H4 (cell line): ENCODE measurements around the gene RBM6. TPM values are rescaled to one million over a fixed set of nuclear protein-coding genes. Genes with fewer than 3 reads are reported as not detected.

Experiments
- DNase-seq: peaks from one replicate; pipeline ENCODE4 v3.0.0-alpha.2; 2015; ENCODE audit warnings: low spot score
- total RNA-seq: library from RNA; depleted of rRNA; stranded (reverse); fragments of >200 nt; shearing (Covaris generic); gene quantifications from 2 replicates; pipeline ENCODE4 v1.2.3, GENCODE V29; 2014

RBM6 gene
- total RNA-seq, 1 experiment from 2014 or later: 17.1 TPM

DNA sequence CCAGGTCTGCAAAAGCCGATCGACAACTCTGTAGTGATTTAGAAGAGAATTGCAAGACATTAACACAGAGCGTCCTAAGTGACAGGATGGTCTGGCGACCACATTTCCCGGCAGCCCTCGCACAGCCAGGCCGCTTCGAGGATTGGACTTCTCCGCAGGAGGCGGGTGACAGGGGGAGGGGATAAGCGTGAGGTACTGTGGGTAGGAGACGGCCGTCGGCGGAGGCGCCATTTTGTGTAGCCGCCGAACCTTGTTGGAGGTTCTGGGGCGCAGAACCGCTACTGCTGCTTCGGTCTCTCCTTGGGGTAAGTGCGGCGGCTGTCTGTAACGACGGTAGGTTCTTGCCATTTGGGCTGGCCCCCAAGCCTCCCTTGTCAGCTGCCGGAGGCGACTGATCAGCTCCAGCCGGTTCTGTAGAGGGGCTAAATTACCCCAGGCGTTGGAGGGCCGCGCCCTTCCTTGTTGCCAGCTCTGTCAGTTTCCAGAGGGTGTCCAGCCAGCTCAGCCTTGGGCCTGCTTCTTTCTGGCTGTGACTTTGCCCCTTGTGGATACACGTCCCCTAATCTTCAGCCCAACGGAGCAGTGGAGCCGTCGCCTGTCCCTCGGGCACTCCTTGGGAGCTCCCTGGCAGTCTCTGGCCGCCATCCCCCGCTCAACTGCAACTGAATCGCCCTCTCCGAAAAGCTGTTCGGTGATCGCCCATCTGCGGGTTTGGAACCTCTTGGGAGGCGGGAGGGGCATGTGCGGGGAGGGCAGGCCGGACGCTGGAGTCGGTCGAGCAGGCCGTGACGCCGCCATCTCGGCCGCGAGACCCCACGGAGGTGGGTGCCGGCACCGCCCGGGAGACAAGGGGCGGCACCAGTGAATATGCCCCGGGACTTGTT lies 149.0 kb downstream of the RBM6 start, which contains the start of gene RBM5:
TSS of gene RBM5 (plus strand) at position 195 of the 884 bp plus-strand sequence. CDS start 1,516 bp downstream, outside the sequence.
- DNase-seq: peak; percentile 83

DNA sequence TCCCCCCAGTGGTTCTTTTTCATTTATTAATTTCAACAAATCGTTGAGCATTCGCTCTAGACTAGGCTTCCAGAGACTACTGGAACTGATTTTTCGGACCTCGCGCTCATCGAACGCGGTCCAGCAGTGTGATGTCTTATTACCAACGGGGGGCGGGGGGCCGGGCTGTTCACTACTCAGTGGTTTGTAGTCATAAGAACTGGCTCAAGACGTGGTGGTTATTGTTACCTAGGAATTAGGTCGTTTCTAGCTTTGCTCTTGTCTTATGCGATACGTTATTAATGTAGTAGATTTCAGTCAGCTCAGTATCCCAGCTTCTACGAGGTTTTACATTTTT lies 149.6 kb downstream of the RBM6 start:
- no peak for DNase-seq

DNA sequence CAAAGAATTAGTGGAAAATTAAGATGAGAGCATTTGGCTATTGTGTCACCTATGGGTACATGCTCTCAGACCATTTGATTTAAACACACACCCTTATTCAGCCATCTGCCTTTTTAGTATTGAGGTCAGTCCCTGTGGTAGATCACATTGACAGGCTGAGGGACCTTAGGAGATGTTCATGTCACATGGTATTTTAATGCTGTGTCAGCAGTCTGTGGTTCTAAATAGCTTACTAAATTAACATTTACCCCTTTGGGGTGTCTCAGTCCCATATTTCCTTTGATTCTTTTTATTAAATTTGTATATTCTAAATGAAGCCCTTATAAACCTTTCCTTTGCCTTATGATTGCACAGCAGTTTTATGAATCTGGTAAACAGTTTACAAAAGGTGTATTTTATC lies 151.0 kb downstream of the RBM6 start:
- DNase-seq: no peak

DNA sequence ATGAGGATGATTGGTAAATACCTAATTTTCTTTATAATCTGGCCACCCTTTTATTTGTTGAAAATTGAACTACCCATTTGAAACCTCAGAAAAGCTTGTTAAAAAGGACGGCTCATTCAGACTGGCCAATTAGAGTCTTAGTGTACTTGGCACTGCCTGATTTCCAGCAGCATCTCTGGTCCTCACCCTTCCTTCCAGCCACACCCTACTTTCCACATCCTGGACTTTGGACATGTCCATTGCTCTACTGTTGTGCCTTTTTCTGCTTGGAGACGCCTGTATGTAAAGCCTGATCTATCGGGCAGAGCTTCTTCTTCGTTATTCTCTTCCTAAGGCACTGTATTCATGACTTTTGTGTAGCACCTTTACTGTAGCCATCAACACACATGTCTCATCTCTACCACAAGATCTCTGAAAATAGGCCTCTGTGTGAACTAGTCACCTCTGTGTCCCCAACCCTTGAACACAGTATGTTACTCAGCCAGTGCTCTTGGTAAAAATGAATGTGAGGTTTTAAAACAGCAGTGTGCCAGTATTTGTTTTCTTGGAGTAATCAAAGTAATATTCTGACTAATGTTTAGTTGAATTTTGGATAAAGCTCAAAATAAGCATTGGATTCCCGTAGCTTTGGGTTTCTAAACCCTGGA lies 155.5 kb downstream of the RBM6 start:
- no peak for DNase-seq

DNA sequence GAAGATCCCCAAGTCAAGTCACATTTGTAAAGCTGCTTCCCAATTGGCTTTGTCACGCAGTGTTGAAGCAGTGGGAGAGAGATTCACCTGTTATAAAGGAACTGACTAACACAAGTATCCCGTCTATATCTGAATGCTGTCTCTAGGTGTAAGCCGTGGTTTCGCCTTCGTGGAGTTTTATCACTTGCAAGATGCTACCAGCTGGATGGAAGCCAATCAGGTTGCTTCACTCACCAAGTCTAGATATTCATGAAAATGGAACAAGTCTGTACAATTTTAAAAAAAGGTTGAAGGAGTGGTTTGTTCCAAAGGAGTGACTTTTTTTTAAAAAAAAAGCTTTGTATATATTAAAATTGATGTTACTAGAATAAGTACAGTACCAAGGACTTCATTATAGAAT lies 160.4 kb downstream of the RBM6 start:
- no peak for DNase-seq

DNA sequence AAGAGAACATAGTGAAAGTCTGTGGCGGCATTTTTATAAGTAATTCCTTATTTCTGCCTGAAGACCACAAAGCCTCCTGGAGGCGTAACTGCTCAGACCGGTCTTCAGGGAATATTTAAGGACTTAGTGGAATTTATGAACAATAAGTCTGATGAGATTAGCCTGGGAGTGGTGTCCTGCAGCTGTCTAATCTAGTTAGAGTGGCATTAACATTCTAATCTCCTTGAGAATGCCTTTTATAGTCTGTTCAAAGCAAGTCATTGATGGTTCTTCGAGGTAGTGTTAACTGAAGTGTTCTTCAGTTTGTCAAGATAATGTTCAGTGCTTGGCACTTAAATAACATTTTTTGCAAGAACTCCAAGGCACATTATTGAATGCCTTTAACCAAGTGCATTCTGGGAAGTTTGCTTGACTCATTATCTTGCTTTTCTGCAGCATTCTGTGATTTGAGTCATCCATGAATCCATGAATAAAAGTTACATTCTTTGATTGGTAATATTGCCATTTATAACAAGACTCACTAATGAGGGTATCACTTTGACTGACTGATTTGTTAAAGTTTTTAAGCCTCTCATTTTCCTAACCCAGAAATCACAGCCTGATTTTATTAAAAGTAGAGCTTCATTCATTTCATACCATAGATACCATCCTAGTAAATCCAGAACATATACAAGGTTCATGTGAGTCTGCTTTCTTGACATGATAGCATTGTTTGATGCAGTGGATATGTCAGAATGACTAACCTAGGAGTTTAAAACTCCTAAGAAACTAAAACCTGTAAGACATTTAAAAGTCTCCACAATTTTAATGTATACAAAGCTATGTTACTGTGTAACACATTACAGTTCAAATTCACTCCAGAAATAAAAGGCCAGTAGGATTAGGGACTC lies 161.3 kb downstream of the RBM6 start:
- no peak for DNase-seq

DNA sequence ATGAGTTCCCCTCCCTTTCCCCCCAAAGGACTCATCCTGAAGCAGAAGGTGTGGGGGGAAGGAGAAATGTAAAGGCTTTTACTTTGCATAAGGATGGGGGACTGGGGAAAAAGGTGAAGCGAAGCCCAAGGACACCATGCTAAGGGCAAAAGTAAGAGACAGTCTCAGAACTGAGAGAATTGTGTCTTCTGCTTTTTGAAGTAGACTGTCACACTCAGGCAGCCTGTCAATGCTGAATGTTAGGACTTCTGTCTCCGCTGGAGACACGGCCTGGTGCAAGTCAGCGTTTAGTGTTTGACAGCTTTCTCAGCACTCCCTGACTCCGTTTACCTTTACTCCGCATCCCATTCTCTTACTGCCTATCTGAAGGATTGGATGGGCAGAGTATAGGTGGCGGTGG lies 162.6 kb downstream of the RBM6 start:
- DNase-seq: no peak

DNA sequence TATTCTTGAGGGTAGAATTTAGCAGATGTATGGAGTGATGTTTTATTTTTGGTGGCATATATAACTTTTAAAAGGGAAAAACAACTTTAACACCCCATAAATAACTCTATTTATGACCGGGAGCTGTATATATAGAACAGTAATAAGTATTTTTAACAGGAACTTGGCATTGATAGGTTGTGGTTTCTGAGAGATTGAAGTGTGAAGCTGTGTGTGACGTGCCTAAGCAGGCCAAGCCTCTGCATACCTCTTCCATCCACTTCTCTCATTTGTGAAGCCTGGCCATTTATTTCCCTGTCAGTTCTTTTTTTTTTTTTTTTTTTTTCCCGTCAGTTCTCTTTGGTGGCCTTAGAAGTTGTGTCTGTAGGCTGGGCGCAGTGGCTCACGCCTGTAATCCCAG lies 171.8 kb downstream of the RBM6 start:
- no peak for DNase-seq

DNA sequence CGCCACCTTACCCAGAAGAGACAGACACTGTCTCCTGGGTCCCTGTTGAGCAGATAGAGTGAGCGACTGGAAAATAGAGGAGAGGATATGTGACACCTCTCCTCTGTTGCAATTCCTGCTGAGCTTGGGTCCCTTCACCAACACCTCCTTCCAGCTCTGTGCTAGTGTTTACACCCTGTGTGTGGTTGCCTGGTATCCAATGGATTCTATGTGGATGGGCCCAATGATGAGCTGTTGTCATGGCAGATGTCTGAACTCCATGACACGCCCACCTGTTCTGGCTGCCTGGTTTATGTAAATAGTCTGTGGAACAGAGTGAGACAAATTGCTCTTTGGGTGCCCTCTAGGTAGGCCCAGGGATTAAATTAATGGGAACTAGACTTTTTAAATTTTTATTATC lies 172.5 kb downstream of the RBM6 start:
- DNase-seq: no peak

DNA sequence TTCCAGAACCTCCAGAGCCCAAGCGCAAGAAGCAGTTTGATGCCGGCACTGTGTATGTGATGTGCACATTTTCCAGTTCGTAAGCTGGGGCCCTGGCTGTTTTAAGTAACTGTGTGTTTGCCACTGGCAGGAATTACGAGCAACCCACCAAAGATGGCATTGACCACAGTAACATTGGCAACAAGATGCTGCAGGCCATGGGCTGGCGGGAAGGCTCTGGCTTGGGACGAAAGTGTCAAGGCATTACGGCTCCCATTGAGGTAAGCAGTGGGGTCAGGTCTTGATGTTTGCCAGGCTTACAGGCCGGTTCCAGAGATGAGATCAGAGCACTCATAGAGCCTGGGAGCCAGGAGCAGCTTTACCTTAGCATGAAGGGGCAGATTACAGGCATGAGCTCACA lies 177.2 kb downstream of the RBM6 start:
- DNase-seq: no peak

DNA sequence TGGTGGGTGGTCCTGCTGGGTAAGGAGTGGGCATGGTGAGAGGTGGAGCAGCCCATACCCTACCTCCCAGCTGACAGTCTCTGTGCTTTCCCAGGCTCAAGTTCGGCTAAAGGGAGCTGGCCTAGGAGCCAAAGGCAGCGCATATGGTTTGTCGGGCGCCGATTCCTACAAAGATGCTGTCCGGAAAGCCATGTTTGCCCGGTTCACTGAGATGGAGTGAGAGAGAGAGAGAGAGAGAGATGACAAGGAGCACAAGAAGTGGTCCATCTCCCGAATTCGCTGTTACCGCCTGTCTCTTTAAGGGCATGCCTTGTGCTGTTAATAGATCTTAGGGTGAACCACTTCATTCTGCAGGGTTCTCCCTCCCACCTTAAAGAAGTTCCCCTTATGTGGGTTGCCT lies 178.3 kb downstream of the RBM6 start:
- no peak for DNase-seq

DNA sequence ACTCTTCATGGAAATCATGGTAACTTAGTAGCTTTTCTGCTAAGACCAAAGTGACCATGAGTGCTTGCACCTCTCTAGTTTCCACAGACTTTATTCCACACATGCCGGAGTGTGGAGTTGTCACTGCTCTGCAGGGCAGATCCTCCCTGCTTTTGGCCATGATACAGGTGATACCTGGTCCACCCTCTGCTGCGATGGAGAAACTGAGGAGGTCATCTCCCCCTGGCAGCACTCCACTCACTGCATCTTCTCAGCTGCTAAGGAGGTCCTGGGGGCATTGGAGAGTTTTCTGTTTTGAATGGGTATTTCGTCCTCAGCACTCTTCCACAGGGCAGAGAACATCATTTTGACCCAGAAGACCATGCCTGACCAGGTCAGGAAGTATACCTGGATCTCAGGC lies 179.8 kb downstream of the RBM6 start:
- DNase-seq: no peak

DNA sequence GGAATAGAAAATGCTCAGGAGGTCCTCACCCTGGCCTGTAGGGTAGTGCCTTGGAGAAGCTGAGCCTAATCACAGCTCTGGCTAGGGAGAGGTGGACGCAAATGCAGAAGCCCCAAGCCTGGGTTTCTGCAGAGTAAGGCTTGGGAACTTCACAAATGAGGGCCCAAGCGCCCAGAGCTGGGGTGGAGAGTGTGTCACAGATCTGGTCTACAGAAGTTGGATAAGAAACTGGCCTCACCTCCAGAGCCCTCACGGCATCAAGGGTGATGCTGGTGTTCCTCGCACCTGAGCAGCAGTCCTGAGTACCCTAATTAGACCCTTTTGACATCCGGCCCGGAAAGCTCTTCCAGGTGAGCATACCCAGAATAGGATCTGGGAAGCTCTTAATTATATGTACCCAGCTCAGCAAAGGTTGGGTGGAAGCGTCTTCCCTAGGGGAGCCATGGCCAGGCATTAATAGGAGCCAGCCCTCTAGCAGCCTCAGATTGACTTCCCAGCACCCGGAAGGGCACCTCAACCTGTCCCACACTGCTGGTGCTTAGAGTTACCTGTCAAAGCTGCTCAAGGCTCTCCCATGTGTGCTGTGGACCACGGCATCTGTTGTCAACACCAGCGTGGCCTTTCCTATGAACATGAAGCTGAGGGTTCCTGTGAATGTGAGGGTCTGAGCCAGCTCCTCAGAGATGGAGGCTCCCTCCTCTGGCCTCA lies 180.6 kb downstream of the RBM6 start:
- DNase-seq: no peak

DNA sequence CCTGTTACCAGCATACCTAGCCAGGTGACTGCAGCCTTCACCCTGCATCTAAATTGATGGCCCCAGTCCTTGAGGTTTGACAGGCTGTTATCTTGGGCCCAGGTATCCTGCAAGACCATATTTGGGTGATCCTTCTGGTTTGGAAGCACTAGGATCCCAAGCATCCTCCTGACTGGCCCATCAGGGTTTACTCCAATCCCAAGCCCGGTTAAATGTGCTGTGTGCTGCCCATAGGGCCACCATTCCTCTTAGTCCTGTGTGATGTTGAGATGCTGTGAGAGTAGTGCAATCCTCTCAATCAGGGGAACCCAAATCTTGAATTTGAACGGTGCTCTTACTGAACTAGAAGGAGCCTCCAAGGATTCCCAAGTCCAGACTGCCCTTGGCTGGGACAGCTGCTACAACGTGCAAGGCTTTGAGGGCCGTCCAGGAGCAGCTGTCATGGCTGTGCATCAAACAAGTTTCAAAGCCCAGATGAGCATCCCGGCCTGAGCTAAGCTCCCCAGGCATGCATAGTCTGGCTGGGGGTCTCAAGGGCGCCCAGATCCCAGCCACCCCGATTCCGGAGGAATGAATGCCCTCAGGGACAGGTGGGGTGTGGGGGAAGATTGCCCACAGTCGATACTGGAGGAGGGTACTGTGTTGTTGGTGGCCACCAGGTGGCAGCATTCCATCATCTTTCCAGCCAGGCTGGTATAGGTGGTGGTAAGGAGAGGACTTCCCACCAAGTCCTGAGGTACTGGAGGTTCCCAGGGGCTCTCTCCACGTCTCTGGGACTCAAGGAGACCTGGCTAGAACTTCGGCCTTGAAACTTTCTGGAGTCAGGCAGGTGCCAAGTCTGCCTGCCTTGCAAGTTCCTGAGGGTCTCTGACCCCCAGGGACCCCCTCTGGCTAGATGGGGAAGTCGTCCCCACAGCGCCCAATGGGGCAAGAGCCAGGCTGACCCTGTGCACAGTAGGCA lies 181.4 kb downstream of the RBM6 start:
- peak; percentile 58 for DNase-seq

DNA sequence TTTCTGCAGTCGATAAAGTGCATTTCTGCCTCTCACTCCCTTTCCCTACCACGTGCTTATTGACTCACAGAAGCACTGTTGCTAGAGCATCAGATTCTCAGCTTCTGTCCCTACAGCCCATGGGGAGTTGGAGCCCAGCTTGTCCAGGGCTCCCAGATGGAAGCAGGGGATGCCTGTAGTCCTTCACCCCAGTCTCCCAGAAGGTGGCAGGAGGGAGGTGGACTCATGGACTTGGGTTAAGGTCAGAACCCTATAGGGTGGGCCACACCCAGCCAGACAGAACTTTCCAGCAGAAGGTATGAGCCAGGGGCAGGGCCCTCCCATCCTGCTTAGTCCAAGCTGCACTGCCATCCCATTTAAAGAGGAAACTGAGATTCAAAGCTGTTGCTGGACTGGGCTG lies 182.1 kb downstream of the RBM6 start:
- no peak for DNase-seq

DNA sequence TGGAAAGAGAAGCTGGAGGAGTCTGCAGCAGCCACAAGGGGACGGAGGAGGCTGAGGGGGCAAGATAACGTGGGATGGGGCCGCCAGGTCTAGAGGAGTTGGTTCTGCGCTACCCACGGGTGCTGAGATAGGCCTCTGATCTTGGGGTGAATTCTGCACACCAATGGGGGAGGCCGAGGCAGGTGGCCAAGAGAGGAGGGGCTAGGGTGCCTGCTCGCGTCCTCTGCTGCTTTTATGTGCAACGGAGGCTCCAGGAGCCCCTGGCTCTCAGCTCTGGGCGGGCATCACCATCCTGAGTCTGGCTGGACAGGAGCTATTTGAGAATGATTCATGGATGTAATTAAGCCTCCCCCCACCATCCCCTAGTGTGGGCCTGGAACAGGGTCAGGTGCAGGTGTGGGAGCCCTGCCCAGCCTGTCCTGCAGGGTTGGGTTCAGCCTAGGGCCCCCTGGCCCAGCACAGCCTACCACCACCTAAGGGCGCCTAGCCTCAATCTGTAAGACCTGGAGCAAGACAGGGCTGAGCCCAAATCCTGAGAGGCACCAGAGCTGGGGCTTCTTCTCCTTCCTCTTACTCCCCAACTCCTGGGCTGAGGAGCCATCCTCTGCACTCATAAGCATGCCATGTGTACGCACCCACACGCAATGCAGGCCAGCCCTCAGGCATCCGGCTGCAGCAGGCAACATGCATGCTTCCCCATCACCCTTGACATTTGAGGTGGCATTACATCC lies 182.9 kb downstream of the RBM6 start:
- DNase-seq: no peak

DNA sequence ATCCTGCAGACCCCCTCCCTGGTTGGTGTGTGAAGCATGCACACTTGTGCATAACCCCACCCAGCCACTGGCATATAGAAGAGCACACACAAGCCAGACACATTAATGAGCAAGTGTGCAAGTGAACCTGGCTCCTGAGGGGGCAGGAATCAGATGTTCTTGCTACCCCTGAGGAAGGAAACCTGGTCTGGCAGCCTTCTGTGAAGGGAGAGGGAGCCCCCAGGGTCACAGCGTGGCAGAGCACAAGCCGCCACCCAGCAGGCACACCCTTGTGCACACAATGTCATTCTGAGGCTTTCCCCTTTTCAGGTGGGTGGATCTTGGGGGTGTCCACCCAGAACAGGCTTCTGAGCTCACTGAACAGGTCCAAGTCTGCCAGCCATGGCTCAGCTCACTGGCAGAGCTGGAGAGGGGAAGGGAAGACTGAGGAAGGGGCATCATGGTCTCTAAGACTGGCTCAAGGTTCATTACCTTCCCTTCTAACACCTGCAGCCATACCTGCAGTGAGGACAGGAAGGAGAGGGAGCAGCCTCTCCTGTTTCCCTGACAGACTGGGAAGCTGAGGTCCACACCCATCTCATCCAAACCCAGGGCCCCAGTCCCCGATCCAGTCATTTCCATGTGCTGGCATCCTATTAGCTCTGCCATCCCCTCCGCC lies 183.6 kb downstream of the RBM6 start:
- DNase-seq: no peak

DNA sequence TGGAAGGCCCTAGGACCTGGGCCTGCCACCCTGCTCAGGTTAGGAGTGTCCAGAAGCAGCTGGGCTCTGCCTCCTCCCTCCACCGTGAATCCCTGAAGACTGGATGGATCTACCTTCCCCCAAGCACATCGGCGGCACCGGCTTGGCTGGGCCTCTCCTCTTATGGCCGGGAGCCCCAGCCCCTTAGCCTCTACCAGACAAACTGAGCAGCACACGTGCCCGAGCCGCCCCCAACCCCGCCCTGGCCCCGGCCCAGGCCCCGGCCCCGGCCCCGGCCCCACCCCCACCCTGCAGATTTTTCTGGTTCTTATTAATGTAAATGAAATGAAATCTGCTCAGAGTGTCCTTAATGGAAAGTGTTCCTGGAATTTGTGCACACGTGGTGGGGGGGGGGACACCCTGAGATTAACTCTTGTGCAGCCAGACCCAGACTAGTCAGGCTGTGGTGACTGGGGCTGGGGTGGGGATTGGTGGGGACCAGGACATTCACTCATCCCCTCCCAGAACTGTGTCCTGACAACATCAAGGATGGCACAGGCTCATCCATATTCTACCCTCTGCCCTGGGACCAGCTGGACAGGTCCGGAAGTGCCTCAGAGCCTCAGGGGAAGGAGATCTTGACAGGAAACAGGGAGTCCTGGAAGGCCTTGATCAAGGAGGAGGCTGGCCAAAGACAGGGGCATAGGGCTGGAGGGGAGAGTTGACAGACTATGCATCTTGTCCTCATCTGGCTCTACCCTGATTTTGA lies 184.3 kb downstream of the RBM6 start:
- DNase-seq: no peak

DNA sequence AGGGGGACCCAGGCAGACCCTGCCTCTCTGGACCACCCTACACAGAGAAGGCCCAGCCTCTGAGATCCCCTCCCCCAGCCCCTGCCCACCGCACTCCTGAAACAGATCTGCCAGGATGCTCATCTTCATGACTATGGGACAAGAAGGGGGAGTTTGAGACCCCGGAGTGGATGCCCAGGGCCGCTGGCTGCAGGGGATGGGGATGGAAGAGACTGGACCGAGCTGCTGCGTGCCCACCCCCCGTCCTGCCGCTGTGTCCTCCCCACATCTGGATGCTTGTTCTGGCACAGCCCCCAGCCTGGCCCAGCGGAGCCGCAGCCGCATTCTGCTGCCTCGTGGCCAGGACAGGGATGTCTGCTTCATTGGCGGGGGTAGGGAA lies 184.8 kb downstream of the RBM6 start:
- no peak for DNase-seq
